Endothelial cell of umbilical vein (primary cell): Measurements from ENCODE around the gene ZBED4. TPM values are rescaled to one million over a fixed set of nuclear protein-coding genes. Genes with fewer than 3 reads are reported as not detected.

Experiments
- BruUV-seq: library from RNA; stranded (reverse); fragments of 400-500 nt; replicated peaks from 2 replicates; lab custom pipeline; 2021; lab: Mats Ljungman, UMichigan
- CTCF ChIA-PET: fragments of 300-600, 350-600 bp; sonication (Branson Sonifier 250); formaldehyde crosslinking; loops from one replicate; lab custom pipeline; 2021; ENCODE audit warnings: antibody characterized with exemption, inconsistent platforms; lab: Charles Lee
- POLR2A ChIA-PET: fragments of 300-600, 350-600 bp; sonication (Branson Sonifier 250); formaldehyde crosslinking; loops from one replicate; lab custom pipeline; 2021; ENCODE audit warnings: antibody characterized with exemption, inconsistent platforms; lab: Charles Lee
- DNase-seq: peaks from one replicate; pipeline ENCODE4 v3.0.0-alpha.2; 2011; ENCODE audit warnings: low read depth, low spot score
- FAIRE-seq: peaks from 2 replicates; lab custom pipeline; 2011; peaks lifted over from hg19 to GRCh38; lab: Jason Lieb, UNC
- H2AFZ ChIP-seq: 2 replicates; pipeline ENCODE4 v1.6.0; 2012; ENCODE audit warnings: low read depth, low read length, control low read depth, inconsistent platforms
- H3K27ac ChIP-seq: 2 replicates; pipeline ENCODE4 v1.5.1; 2011; ENCODE audit warnings: low read depth, mild to moderate bottlenecking, control low read depth, low read length, moderate library complexity; ENCODE audit not compliant: insufficient read depth
- H3K27me3 ChIP-seq, 2 experiments: 2 replicates each; pipeline versions ENCODE4 v1.6.0 to v1.6.1; 2011; ENCODE audit warnings: low read length in 2 of 2, mixed read lengths in 1 of 2; ENCODE audit not compliant: control insufficient read depth in 2 of 2, insufficient read depth in 2 of 2
- H3K36me3 ChIP-seq, 2 experiments: 2 replicates in 1 of 2; 3 replicates in 1 of 2; pipeline ENCODE4 v1.5.1; 2011; ENCODE audit warnings: low read length in 2 of 2, mild to moderate bottlenecking in 1 of 2, moderate library complexity in 1 of 2; ENCODE audit not compliant: control insufficient read depth in 2 of 2, insufficient read depth in 2 of 2; ENCODE audit errors: extremely low read depth in 1 of 2
- H3K4me1 ChIP-seq: 3 replicates; pipeline ENCODE4 v1.5.1; 2011; ENCODE audit warnings: mild to moderate bottlenecking, low read length; ENCODE audit not compliant: control insufficient read depth, insufficient read depth; ENCODE audit errors: extremely low read depth
- H3K4me2 ChIP-seq: 2 replicates; pipeline ENCODE4 v1.6.1; 2011; ENCODE audit warnings: low read length, control low read depth, mixed read lengths; ENCODE audit not compliant: insufficient read depth
- H3K4me3 ChIP-seq, 3 experiments: fragments of 200-600 bp in 1 of 3; sonication (generic), shearing (Covaris generic) in 1 of 3; replicated peaks in 1 of 3; 2 replicates each; pipeline ENCODE4 v1.5.1; 2011 to 2016; ENCODE audit warnings: control low read depth in 3 of 3, low read length in 3 of 3, mild to moderate bottlenecking in 2 of 3, inconsistent platforms in 1 of 3, low read depth in 1 of 3, moderate library complexity in 1 of 3; ENCODE audit not compliant: insufficient read depth in 1 of 3
- H3K79me2 ChIP-seq: 2 replicates; pipeline ENCODE4 v1.6.0; 2012; ENCODE audit warnings: low read length, inconsistent platforms; ENCODE audit not compliant: control insufficient read depth, insufficient read depth
- H3K9ac ChIP-seq: replicated peaks from 2 replicates; pipeline ENCODE3; 2011; ENCODE audit warnings: low read length, control low read depth; ENCODE audit not compliant: insufficient read depth; ENCODE audit errors: extremely low read depth
- H3K9me1 ChIP-seq: replicated peaks from 3 replicates; pipeline ENCODE4 v1.6.0; 2011; ENCODE audit warnings: mild to moderate bottlenecking, low read length; ENCODE audit not compliant: control insufficient read depth, insufficient read depth; ENCODE audit errors: extremely low read depth
- H3K9me3 ChIP-seq: replicated peaks from 2 replicates; pipeline ENCODE4 v1.5.1; 2012; ENCODE audit warnings: low read length, inconsistent platforms; ENCODE audit not compliant: control insufficient read depth, insufficient read depth
- H4K20me1 ChIP-seq: replicated peaks from 2 replicates; pipeline ENCODE3; 2011; ENCODE audit warnings: mild to moderate bottlenecking, low read length; ENCODE audit not compliant: control insufficient read depth, insufficient read depth; ENCODE audit errors: extremely low read depth
- EZH2 ChIP-seq: IDR thresholded peaks from 2 replicates; pipeline ENCODE4 v1.6.1; 2012; ENCODE audit warnings: borderline replicate concordance, low read depth, mild to moderate bottlenecking, moderate library complexity, low read length, inconsistent platforms; ENCODE audit not compliant: severe bottlenecking
- FOS ChIP-seq: IDR thresholded peaks from 2 replicates; pipeline ENCODE4 v1.6.1; 2011; ENCODE audit warnings: mild to moderate bottlenecking, low read length, moderate library complexity, borderline replicate concordance; ENCODE audit not compliant: insufficient read depth
- GATA2 ChIP-seq: IDR thresholded peaks from 2 replicates; pipeline ENCODE4 v1.7.0; 2011; ENCODE audit warnings: low read depth, mild to moderate bottlenecking, moderate library complexity, mixed read lengths, low read length; ENCODE audit not compliant: insufficient read length, insufficient read depth
- JUN ChIP-seq: IDR thresholded peaks from 2 replicates; pipeline ENCODE4 v1.6.1; 2011; ENCODE audit warnings: borderline replicate concordance, low read depth; ENCODE audit not compliant: insufficient read length, insufficient read depth
- POLR2A ChIP-seq: IDR thresholded peaks from 2 replicates; pipeline ENCODE4 v1.6.1; 2012; ENCODE audit warnings: low read depth, mild to moderate bottlenecking, control low read depth, low read length
- dilution Hi-C: fragments of 300-500 bp; cut with MboI; formaldehyde crosslinking; loops from one replicate; pipeline ENCODE4 v1.15.0; 2019; ENCODE audit warnings: low sequenced_read_pairs; ENCODE audit not compliant: extremely low pct_ligation_motif_present
- intact Hi-C: fragments of 100-400 bp; cut with micrococcal nuclease; formaldehyde crosslinking; loops from one replicate; pipeline ENCODE4 v1.10.0; 2022
- polyA plus RNA-seq, 4 experiments: library from polyadenylated mRNA; depleted of rRNA in 3 of 4; stranded (reverse) in 3 of 4; unstranded in 1 of 4; fragments of >200 nt; gene quantifications; 2 replicates each; pipeline versions ENCODE4 v1.2.1 to v1.2.3, GENCODE V29; 2011 to 2012; ENCODE audit warnings: missing spikeins in 1 of 4
- total RNA-seq: library from RNA; stranded (reverse); gene quantifications from 2 replicates; pipeline ENCODE4 v1.2.3, GENCODE V29; 2021
- TF ChIP-seq, protein P1 (sequence below), 2 donors: IDR thresholded peaks; 1 replicate in 1 of 2; 2 replicates in 1 of 2; pipeline ENCODE4 v1.5.1; 2011; ENCODE audit warnings: low read length in 2 of 2, mild to moderate bottlenecking in 2 of 2, moderate library complexity in 2 of 2, control low read depth in 1 of 2, inconsistent platforms in 1 of 2, low read depth in 1 of 2; ENCODE audit not compliant: insufficient read depth in 1 of 2; ENCODE audit errors: extremely low read depth in 1 of 2
- TF ChIP-seq, protein P2 (sequence below): IDR thresholded peaks from 2 replicates; pipeline ENCODE4 v1.6.1; 2011; ENCODE audit not compliant: insufficient read depth, insufficient read length

The ZBED4 gene
- total and polyA plus RNA-seq, 2 donors (not counting 3 experiments of a cell fraction or from before 2014, with no cell fraction given): 8.6 to 18.2 TPM

DNA sequence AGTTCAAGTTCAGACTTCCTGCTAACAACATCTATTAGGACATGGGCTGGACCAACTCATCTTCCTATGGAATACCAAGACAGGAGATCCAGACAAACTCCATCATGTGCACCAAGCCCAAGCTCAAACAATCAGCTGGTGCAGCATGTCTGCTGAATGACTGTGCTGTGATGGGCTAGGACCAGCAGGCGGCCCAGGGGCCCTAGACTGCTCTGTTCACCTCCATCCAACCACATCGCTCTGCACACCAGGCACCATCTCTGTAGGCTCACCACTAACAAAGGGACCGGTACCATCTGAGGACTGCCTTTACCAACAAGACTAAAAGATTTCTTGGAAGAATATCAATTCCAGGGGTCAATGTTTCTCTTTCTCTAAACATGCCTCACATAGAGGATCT, 36.3 kb upstream of the ZBED4 start:
- no TSS peak for BruUV-seq
- Histone ChIP-seq H3K36me3 (peaks cover 5 to 50% of the 10 kb centered on the region in 2 experiments), H3K79me2 (peaks cover 98% of the 10 kb centered on the region), H3K27me3 (no peaks in the 10 kb centered on the region), H3K9me1 (no peaks in the 10 kb centered on the region), H4K20me1 (no peaks in the 10 kb centered on the region), H3K4me1 (no peaks in the 10 kb centered on the region), H3K4me2 (no peak overlapping the region), H2AFZ (no peak overlapping the region), H3K9ac (no peak overlapping the region), H3K4me3 (no peak overlapping the region), H3K9me3 (no peaks in the 10 kb centered on the region), H3K27ac (no peak overlapping the region)
- POLR2A ChIA-PET: no interaction called here
- TF ChIP-seq POLR2A (no peak), JUN (no peak), GATA2 (no peak), EZH2 (no peak), FOS (no peak)
- TF ChIP-seq, protein P1, sequence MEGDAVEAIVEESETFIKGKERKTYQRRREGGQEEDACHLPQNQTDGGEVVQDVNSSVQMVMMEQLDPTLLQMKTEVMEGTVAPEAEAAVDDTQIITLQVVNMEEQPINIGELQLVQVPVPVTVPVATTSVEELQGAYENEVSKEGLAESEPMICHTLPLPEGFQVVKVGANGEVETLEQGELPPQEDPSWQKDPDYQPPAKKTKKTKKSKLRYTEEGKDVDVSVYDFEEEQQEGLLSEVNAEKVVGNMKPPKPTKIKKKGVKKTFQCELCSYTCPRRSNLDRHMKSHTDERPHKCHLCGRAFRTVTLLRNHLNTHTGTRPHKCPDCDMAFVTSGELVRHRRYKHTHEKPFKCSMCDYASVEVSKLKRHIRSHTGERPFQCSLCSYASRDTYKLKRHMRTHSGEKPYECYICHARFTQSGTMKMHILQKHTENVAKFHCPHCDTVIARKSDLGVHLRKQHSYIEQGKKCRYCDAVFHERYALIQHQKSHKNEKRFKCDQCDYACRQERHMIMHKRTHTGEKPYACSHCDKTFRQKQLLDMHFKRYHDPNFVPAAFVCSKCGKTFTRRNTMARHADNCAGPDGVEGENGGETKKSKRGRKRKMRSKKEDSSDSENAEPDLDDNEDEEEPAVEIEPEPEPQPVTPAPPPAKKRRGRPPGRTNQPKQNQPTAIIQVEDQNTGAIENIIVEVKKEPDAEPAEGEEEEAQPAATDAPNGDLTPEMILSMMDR (IDR thresholded peaks at IDR 0.05; ENCODE audit: extremely low read depth in 1 of 2, insufficient read depth in 1 of 2, low read depth in 1 of 2, low read length in 2 of 2): no peak
- TF ChIP-seq, protein P2, sequence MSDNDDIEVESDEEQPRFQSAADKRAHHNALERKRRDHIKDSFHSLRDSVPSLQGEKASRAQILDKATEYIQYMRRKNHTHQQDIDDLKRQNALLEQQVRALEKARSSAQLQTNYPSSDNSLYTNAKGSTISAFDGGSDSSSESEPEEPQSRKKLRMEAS: no peak
- CTCF ChIA-PET: no interaction called here
- DNase-seq (no peak), FAIRE-seq (no peak)
- intact Hi-C loops (no loop called here), dilution Hi-C loops (no loop called here)
